ENCODE data around the gene ITGA5.

ITGA5 gene

GRCh38 chr12:54352891-54353874 is 65.9 kb downstream of the ITGA5 start:
- DNase-seq (ENCODE audit: low read depth) = no peak

- peak; percentile 19 for DNase-seq (ENCODE audit: low read depth)
Measured at GRCh38 chr12:54352022-54352531, 67.0 kb downstream of the ITGA5 start.

GRCh38 chr12:54351341-54351740 is 67.7 kb downstream of the ITGA5 start:
- DNase-seq (ENCODE audit: low read depth) = no peak

- DNase-seq (ENCODE audit: low read depth) = no peak
Measured at GRCh38 chr12:54350743-54351142, 68.3 kb downstream of the ITGA5 start.

GRCh38 chr12:54349679-54350078 is 69.4 kb downstream of the ITGA5 start:
- DNase-seq (ENCODE audit: low read depth) = no peak

GRCh38 chr12:54349036-54349435 is 70.0 kb downstream of the ITGA5 start:
- no peak for DNase-seq (ENCODE audit: low read depth)
